Measurements from ENCODE around the gene SLC6A12.

SLC6A12 gene

DNA sequence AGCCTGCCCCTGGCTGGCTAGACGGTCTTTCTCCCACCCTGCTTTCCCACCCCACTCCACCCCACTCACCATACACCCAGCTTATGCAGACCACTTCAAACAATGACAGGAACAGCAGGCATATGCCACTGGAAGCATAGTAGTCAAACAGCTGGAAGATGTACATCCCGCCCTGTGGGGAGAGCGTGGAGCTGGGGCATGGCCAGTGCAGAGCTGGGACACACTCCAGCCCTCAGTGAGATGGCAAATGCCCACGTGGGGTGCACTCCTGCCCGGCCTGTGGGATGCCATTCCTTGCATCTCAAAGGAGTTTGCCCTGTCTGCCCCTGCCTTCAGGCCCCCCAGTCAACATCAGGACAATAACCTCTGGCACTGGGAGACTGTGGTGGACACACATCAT, 18.8 kb downstream of the SLC6A12 start:
- no peaks in the 10 kb centered on the region for H3K9me3 ChIP-seq (ENCODE audit: low read length)
- H4K20me1 ChIP-seq (ENCODE audit: insufficient read depth, low read length): no peaks in the 10 kb centered on the region
- no peak for TF ChIP-seq EZH2 (IDR thresholded peaks at IDR 0.05; ENCODE audit: borderline replicate concordance, low read length)
- no peak for TF ChIP-seq CTCF (IDR thresholded peaks at IDR 0.05; ENCODE audit: low read length)
- no peaks in the 10 kb centered on the region for H3K79me2 ChIP-seq (ENCODE audit: insufficient read depth, low read length)
- H3K9me2 ChIP-seq (ENCODE audit: low read depth, low read length): no peaks in the 10 kb centered on the region
- no peak overlapping the region for H3K4me2 ChIP-seq (ENCODE audit: low read length)
- H3K36me3 ChIP-seq (ENCODE audit: insufficient read depth, low read length): no peaks in the 10 kb centered on the region
- no peaks in the 10 kb centered on the region for H3K4me1 ChIP-seq (ENCODE audit: insufficient read depth, low read length, severe bottlenecking)
- H3K4me3 ChIP-seq (ENCODE audit: low read depth, low read length, poor library complexity, severe bottlenecking): no peak overlapping the region
- peaks cover 4% of the 10 kb centered on the region; the same call in 1 of the 2 replicates for H3K27me3 ChIP-seq (ENCODE audit: insufficient read depth, low read length)
- H3K9ac ChIP-seq (ENCODE audit: low read length): no peak overlapping the region
- H3K27ac ChIP-seq (ENCODE audit: low read depth, low read length, poor library complexity, severe bottlenecking): no peak overlapping the region
- no peak overlapping the region for H2AFZ ChIP-seq (ENCODE audit: low read length)
- H3F3A ChIP-seq (ENCODE audit: insufficient read depth, low read length): no peaks in the 10 kb centered on the region

- no peak overlapping the region for H2AFZ ChIP-seq (ENCODE audit: low read length)
- H3K4me1 ChIP-seq (ENCODE audit: insufficient read depth, low read length, severe bottlenecking): no peaks in the 10 kb centered on the region
- H3K9me3 ChIP-seq (ENCODE audit: low read length): no peaks in the 10 kb centered on the region
- TF ChIP-seq CTCF (IDR thresholded peaks at IDR 0.05; ENCODE audit: low read length) (no peak), EZH2 (IDR thresholded peaks at IDR 0.05; ENCODE audit: borderline replicate concordance, low read length) (no peak)
- H4K20me1 ChIP-seq (ENCODE audit: insufficient read depth, low read length): no peaks in the 10 kb centered on the region
- H3K9me2 ChIP-seq (ENCODE audit: low read depth, low read length): no peaks in the 10 kb centered on the region
- no peak overlapping the region for H3K4me2 ChIP-seq (ENCODE audit: low read length)
- H3K27me3 ChIP-seq (ENCODE audit: insufficient read depth, low read length): peaks cover 8% of the 10 kb centered on the region; the same call in 1 of the 2 replicates
- H3K36me3 ChIP-seq (ENCODE audit: insufficient read depth, low read length): no peaks in the 10 kb centered on the region
- no peak overlapping the region for H3K4me3 ChIP-seq (ENCODE audit: low read depth, low read length, poor library complexity, severe bottlenecking)
- H3F3A ChIP-seq (ENCODE audit: insufficient read depth, low read length): no peaks in the 10 kb centered on the region
- no peak overlapping the region for H3K9ac ChIP-seq (ENCODE audit: low read length)
- H3K79me2 ChIP-seq (ENCODE audit: insufficient read depth, low read length): no peaks in the 10 kb centered on the region
- no peak overlapping the region for H3K27ac ChIP-seq (ENCODE audit: low read depth, low read length, poor library complexity, severe bottlenecking)
Observed at GRCh38 chr12:194276-194675, 19.7 kb downstream of the SLC6A12 start.

DNA sequence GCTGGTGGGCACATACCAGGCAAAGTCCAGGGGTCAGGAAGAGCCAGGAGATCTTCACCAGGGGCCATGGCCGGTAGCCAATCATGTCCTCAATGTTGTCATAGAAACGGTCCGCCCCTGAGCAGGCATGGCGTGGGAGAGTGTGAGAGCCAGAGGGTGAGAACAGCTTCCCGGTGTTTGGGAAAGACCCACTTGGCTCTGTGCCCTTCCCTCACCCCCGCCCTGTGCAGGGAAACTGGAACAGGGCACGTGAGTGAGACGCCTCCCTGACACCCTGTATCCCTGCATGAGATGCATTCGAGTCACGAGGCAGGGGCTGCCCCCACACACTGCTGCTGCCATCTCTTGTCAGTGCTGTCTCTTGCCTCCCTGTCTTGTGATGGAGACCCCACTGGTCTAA, 20.7 kb downstream of the SLC6A12 start:
- no peaks in the 10 kb centered on the region for H4K20me1 ChIP-seq (ENCODE audit: insufficient read depth, low read length)
- H3K9me3 ChIP-seq (ENCODE audit: low read length): no peaks in the 10 kb centered on the region
- H3F3A ChIP-seq (ENCODE audit: insufficient read depth, low read length): no peaks in the 10 kb centered on the region
- H3K79me2 ChIP-seq (ENCODE audit: insufficient read depth, low read length): no peaks in the 10 kb centered on the region
- no peak overlapping the region for H3K9ac ChIP-seq (ENCODE audit: low read length)
- TF ChIP-seq CTCF (IDR thresholded peaks at IDR 0.05; ENCODE audit: low read length): no peak
- no peak for TF ChIP-seq EZH2 (IDR thresholded peaks at IDR 0.05; ENCODE audit: borderline replicate concordance, low read length)
- H3K27me3 ChIP-seq (ENCODE audit: insufficient read depth, low read length): peaks cover 8% of the 10 kb centered on the region; the same call in 1 of the 2 replicates
- H3K4me3 ChIP-seq (ENCODE audit: low read depth, low read length, poor library complexity, severe bottlenecking): no peak overlapping the region
- no peak overlapping the region for H3K4me2 ChIP-seq (ENCODE audit: low read length)
- no peaks in the 10 kb centered on the region for H3K9me2 ChIP-seq (ENCODE audit: low read depth, low read length)
- no peak overlapping the region for H3K27ac ChIP-seq (ENCODE audit: low read depth, low read length, poor library complexity, severe bottlenecking)
- H3K36me3 ChIP-seq (ENCODE audit: insufficient read depth, low read length): no peaks in the 10 kb centered on the region
- no peaks in the 10 kb centered on the region for H3K4me1 ChIP-seq (ENCODE audit: insufficient read depth, low read length, severe bottlenecking)
- H2AFZ ChIP-seq (ENCODE audit: low read length): no peak overlapping the region
